Measurements from ENCODE around the gene ST3GAL3.
A peak's percentile ranks its signal among the peaks of the same experiment; 100 is the strongest.

The ST3GAL3 gene

DNA sequence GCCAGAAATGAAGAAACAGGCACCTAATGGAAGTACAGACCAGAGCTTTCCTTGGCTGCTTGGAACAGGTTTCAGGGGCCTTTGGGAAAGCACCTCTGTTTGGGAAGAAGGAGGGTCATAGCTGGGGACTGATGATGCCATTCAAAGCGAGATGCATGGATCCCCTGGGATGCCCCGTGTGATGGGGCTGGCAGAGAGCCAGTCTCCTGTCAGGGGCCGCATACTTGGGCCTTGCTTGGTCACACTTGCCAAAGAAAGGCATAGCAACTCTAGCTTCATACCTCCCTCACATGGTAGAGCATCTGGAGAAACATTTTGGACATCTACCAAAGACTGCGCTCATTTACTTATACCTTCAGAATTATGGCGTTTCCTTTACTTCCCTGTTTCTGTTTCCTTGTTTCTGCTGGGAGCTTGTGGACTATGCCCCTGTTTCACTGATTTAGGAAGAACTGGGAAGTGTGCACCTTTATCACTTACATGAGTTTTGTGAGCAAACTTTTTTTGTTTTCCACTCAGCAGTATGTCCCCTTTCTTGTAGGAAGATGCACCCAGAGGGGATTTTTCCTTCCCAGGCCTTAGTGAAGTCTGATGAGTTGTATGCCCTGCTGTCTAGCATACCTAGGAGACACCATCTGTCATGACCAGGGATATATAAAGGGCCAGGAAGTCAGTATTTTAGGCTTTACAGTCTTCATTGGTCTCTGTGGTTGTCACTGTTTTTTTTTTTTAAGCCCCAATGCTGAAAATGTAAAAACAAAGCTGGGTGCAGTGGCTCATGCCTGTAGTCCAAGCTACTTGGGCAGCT is 19.8 kb upstream of the ST3GAL3 start:
- no peak for DNase-seq (ENCODE audit: low read depth)
- TF ChIP-seq, protein P1, sequence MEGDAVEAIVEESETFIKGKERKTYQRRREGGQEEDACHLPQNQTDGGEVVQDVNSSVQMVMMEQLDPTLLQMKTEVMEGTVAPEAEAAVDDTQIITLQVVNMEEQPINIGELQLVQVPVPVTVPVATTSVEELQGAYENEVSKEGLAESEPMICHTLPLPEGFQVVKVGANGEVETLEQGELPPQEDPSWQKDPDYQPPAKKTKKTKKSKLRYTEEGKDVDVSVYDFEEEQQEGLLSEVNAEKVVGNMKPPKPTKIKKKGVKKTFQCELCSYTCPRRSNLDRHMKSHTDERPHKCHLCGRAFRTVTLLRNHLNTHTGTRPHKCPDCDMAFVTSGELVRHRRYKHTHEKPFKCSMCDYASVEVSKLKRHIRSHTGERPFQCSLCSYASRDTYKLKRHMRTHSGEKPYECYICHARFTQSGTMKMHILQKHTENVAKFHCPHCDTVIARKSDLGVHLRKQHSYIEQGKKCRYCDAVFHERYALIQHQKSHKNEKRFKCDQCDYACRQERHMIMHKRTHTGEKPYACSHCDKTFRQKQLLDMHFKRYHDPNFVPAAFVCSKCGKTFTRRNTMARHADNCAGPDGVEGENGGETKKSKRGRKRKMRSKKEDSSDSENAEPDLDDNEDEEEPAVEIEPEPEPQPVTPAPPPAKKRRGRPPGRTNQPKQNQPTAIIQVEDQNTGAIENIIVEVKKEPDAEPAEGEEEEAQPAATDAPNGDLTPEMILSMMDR (conservative IDR thresholded peaks at IDR 0.05; ENCODE audit: low read length) = no peak
- H3K4me3 ChIP-seq (ENCODE audit: low read length) = no peak overlapping the region

DNA sequence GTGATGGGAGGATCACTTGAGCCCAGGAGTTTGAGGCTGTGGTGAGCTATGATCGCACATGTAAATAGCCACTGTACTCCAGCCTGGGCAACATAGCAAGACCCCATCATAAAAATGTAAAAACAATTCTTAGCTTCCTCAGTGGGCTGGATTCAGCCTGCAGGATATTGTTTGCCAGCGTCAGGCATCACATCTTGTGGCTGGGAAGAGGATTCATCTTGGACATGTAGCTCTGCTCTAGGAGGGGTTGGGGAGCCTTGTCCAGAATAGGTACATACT is 19.3 kb upstream of the ST3GAL3 start:
- no peak overlapping the region for H3K4me3 ChIP-seq (ENCODE audit: low read length)
- TF ChIP-seq, protein P1 (conservative IDR thresholded peaks at IDR 0.05; ENCODE audit: low read length) = no peak
- no peak for DNase-seq (ENCODE audit: low read depth)

DNA sequence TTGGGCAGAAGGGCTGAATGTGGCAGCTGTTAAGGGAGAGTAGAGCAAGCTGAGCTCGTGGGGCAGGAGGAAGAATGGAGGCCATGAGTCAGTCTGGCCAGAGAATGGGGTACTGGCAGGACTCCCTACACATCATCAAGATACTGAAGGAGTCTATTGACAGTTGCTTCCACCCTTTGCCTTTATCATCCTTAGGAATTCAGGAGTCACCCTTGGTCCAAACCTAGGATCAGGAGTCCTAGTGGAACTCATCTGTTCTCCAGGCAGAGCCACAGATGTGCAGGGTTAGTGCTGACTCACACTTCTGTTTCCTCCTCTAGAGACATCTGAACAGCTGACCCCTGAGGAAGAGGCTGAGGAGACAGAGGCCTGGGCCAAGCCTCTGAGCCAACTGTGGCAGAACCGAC is 18.7 kb upstream of the ST3GAL3 start:
- H3K4me3 ChIP-seq (ENCODE audit: low read length) = no peak overlapping the region
- TF ChIP-seq, protein P1 (conservative IDR thresholded peaks at IDR 0.05; ENCODE audit: low read length) = no peak
- DNase-seq (ENCODE audit: low read depth) = peak; percentile 91

DNA sequence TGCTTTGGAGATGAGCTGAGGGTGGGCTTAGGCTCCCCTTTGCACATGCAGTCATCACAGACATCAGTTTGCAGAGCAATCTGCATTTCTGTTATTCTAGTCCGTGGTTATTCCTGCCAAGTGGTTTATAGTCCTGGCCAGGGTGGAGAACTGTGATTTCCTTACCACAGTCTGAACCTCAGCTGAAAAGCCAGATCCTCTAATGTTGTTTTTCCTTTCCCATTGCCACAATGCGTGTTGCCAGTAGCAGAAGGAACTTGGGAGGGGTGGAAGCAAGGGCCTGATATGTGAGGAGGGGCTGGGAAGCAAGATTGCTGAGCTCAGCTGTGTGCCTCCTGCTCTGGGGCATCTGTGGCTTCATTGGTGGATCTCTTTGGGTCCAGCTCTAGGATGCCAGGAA is 18.0 kb upstream of the ST3GAL3 start:
- TF ChIP-seq, protein P1 (conservative IDR thresholded peaks at IDR 0.05; ENCODE audit: low read length) = no peak

DNA sequence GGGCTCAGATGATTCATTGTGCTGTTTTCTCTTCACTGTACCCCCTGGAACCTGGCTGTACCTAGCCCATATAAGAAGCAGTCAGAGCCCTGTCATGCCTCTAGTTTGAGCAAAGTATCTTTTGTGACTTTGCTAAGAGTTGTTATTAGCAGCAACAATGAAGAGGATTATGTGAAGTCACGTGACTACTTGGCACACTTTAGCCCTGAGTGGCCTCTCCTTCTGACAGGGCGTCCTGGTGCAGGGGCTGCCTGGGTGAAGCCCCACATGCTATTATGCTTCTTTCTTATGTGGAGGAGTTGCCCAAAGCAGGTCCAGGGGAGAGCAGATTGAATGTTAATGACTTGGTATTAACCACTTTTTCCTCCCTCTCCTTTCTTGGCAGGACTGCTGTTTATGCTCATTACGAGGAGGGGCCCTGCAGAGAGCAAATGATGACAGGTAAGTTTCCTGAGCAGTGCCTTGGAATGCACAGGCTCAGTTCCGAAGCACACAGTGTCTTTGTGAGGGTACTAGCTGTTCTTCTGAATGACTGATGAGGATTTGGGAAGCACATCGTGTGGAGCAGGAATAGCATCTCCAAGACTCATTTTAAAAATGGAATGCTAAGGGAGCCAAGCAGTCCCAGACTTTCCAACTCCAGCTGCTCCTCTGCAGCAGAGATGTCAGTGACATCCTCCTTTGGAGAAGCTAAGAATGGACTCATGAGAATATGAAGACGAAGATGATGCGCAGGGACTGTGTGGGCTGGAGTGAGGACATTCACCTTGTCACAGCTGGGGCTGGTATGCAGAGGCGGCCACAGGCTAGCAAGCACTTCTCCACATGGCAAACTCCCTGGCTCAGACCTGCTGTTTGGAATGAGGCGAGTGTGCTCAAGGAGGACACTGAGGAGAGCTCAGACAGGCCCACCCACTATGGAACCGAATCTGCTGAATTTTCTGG is 15.2 kb upstream of the ST3GAL3 start:
- DNase-seq (ENCODE audit: low read depth) = no peak
- no peak overlapping the region for H3K4me3 ChIP-seq (ENCODE audit: low read length)
- TF ChIP-seq, protein P1 (conservative IDR thresholded peaks at IDR 0.05; ENCODE audit: low read length) = no peak

More for the DNA sequence above, 18.0 kb upstream of the ST3GAL3 start:
- H3K4me3 ChIP-seq (ENCODE audit: low read length) = no peak overlapping the region
- no peak for DNase-seq (ENCODE audit: low read depth)

DNA sequence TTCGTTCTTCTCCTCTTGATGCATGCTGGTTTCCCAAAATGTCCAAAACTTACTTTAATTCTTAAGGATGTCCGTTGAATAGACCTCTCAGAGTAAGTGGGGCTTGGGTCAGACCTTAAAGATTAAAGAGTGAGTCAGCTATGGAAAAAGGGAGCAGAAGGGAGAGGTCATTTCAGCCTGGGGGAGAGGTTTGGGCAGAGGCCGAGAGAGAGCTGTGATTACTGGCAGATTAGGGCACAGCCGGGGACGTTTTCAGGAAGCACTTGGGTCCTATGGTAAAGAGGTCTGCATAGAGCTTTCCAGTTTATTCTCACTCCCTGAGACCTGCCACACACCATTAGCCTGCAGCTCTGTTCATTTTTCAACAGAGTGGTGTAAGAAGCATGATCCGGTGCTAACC is 14.0 kb upstream of the ST3GAL3 start:
- H3K4me3 ChIP-seq (ENCODE audit: low read length) = no peak overlapping the region
- DNase-seq (ENCODE audit: low read depth) = no peak
- TF ChIP-seq, protein P1 (conservative IDR thresholded peaks at IDR 0.05; ENCODE audit: low read length) = no peak

Measured in AG10803 (cell line).